Loucy (cell line): ENCODE results near the gene NUP50.

Source experiments
- H2AFZ ChIP-seq: fragments of 200-600 bp; sonication (generic); 2 replicates; pipeline ENCODE4 v1.6.0; 2016; ENCODE audit warnings: antibody characterized with exemption, mild to moderate bottlenecking, low read length, moderate library complexity
- H3F3A ChIP-seq: fragments of 200-600 bp; 2 replicates; pipeline ENCODE4 v1.6.0; 2016; ENCODE audit warnings: antibody characterized with exemption, low read depth, mild to moderate bottlenecking
- H3K27me3 ChIP-seq: fragments of 200-600 bp; sonication (generic); 2 replicates; pipeline ENCODE4 v1.6.1; 2014; ENCODE audit warnings: low read length, mild to moderate bottlenecking; ENCODE audit not compliant: insufficient read depth, poor library complexity, severe bottlenecking
- H3K36me3 ChIP-seq: fragments of 200-600 bp; sonication (generic); 2 replicates; pipeline ENCODE4 v1.6.1; 2016; ENCODE audit warnings: low read length; ENCODE audit not compliant: insufficient read depth
- H3K4me1 ChIP-seq: fragments of 200-600 bp; sonication (generic); 2 replicates; pipeline ENCODE4 v1.5.1; 2014; ENCODE audit warnings: low read length, mild to moderate bottlenecking; ENCODE audit not compliant: insufficient read depth, poor library complexity, severe bottlenecking
- H3K4me2 ChIP-seq: fragments of 200-600 bp; sonication (generic); 2 replicates; pipeline ENCODE4 v1.6.0; 2014; ENCODE audit warnings: antibody characterized with exemption, low read length, low read depth, mild to moderate bottlenecking; ENCODE audit not compliant: poor library complexity, severe bottlenecking
- H3K4me3 ChIP-seq: fragments of 200-600 bp; sonication (generic); 2 replicates; pipeline ENCODE4 v1.5.1; 2014; ENCODE audit warnings: low read length, mild to moderate bottlenecking, mixed read lengths; ENCODE audit not compliant: poor library complexity, severe bottlenecking
- H3K79me2 ChIP-seq: fragments of 200-600 bp; sonication (generic); 2 replicates; pipeline ENCODE4 v1.6.1; 2014; ENCODE audit warnings: low read length; ENCODE audit not compliant: insufficient read depth
- H3K9ac ChIP-seq: fragments of 200-600 bp; sonication (generic); 2 replicates; pipeline ENCODE4 v1.6.0; 2014; ENCODE audit warnings: mild to moderate bottlenecking, low read depth, low read length, moderate library complexity; ENCODE audit not compliant: poor library complexity, severe bottlenecking
- H3K9me2 ChIP-seq: fragments of 200-600 bp; sonication (generic); replicated peaks from 2 replicates; pipeline ENCODE4 v1.6.1; 2016; ENCODE audit warnings: low read depth, low read length, mixed read lengths
- H3K9me3 ChIP-seq: fragments of 200-600 bp; sonication (generic); 2 replicates; pipeline ENCODE4 v1.6.1; 2014; ENCODE audit warnings: mild to moderate bottlenecking, antibody characterized with exemption, low read length, low read depth; ENCODE audit not compliant: insufficient read depth
- H4K20me1 ChIP-seq: fragments of 200-600 bp; sonication (generic); 2 replicates; pipeline ENCODE4 v1.6.0; 2014; ENCODE audit warnings: antibody characterized with exemption, low read length, mild to moderate bottlenecking; ENCODE audit not compliant: insufficient read depth, poor library complexity, severe bottlenecking
- CTCF ChIP-seq: fragments of 200-600 bp; sonication (generic); conservative IDR thresholded peaks from 2 replicates; pipeline ENCODE4 v1.5.1; 2014; ENCODE audit warnings: mild to moderate bottlenecking, antibody characterized with exemption, low read length
- EZH2phosphoT487 ChIP-seq: fragments of 200-600 bp; IDR thresholded peaks from 2 replicates; pipeline ENCODE4 v1.6.1; 2018; ENCODE audit warnings: antibody characterized with exemption, mild to moderate bottlenecking, moderate library complexity, borderline replicate concordance

Gene NUP50

GRCh38 chr22:45192701-45193187 is 29.0 kb downstream of the NUP50 start:
- no peak overlapping the region for H2AFZ ChIP-seq
- H3K9me2 ChIP-seq = no peaks in the 10 kb centered on the region
- H3K4me3 ChIP-seq = no peak overlapping the region
- no peaks in the 10 kb centered on the region for H3K9me3 ChIP-seq
- H3K79me2 ChIP-seq = no peaks in the 10 kb centered on the region
- H3K36me3 ChIP-seq = peaks cover 5% of the 10 kb centered on the region; the same call in 1 of the 2 replicates
- H3K4me2 ChIP-seq = no peak overlapping the region
- TF ChIP-seq EZH2phosphoT487 = no peak
- no peak for TF ChIP-seq CTCF
- no peaks in the 10 kb centered on the region for H3F3A ChIP-seq
- H3K27me3 ChIP-seq = no peaks in the 10 kb centered on the region
- H3K9ac ChIP-seq = no peak overlapping the region
- H4K20me1 ChIP-seq = no peaks in the 10 kb centered on the region
- no peaks in the 10 kb centered on the region for H3K4me1 ChIP-seq

GRCh38 chr22:45194686-45195085 is 31.0 kb downstream of the NUP50 start:
- H4K20me1 ChIP-seq = no peaks in the 10 kb centered on the region
- no peaks in the 10 kb centered on the region for H3F3A ChIP-seq
- H3K9me3 ChIP-seq = no peaks in the 10 kb centered on the region
- H3K27me3 ChIP-seq = no peaks in the 10 kb centered on the region
- no peak for TF ChIP-seq CTCF
- TF ChIP-seq EZH2phosphoT487 = no peak
- H3K36me3 ChIP-seq = no peaks in the 10 kb centered on the region
- H3K9ac ChIP-seq = no peak overlapping the region
- H3K9me2 ChIP-seq = no peaks in the 10 kb centered on the region
- H3K79me2 ChIP-seq = no peaks in the 10 kb centered on the region
- no peaks in the 10 kb centered on the region for H3K4me1 ChIP-seq
- H2AFZ ChIP-seq = no peak overlapping the region
- no peak overlapping the region for H3K4me3 ChIP-seq
- H3K4me2 ChIP-seq = no peak overlapping the region

GRCh38 chr22:45195616-45196015 is 31.9 kb downstream of the NUP50 start:
- Histone ChIP-seq H3K9me2 (no peaks in the 10 kb centered on the region), H4K20me1 (no peaks in the 10 kb centered on the region), H3K4me2 (no peak overlapping the region), H3K9ac (no peak overlapping the region), H3K79me2 (no peaks in the 10 kb centered on the region), H3F3A (no peaks in the 10 kb centered on the region), H2AFZ (no peak overlapping the region), H3K36me3 (no peaks in the 10 kb centered on the region), H3K9me3 (no peaks in the 10 kb centered on the region), H3K4me3 (no peak overlapping the region), H3K27me3 (no peaks in the 10 kb centered on the region), H3K4me1 (no peaks in the 10 kb centered on the region)
- TF ChIP-seq EZH2phosphoT487 (no peak), CTCF (no peak)
